SH-SY5Y (cell line): Measurements from ENCODE around the gene AP3M1.

ENCODE experiments used
- GATA2 ChIP-seq: IDR thresholded peaks from 2 replicates; pipeline ENCODE4 v1.6.1; 2011; ENCODE audit warnings: mild to moderate bottlenecking, low read depth, low read length
- GATA3 ChIP-seq: IDR thresholded peaks from 2 replicates; pipeline ENCODE4 v1.6.1; 2011; ENCODE audit warnings: low read depth, mild to moderate bottlenecking, low read length, moderate library complexity

- TF ChIP-seq GATA2 (no peak), GATA3 (no peak)
These were observed 67.3 kb downstream of the AP3M1 start for GRCh38 chr10:74083304-74083703.
